Trophoblast cell (in vitro differentiated cells and primary cell): ENCODE data around the gene STPG2. TPM values are rescaled to one million over a fixed set of nuclear protein-coding genes. Genes with fewer than 3 reads are reported as not detected.

ENCODE experiments used
- DNase-seq, 2 donors: peaks; one replicate each; pipeline ENCODE4 v3.0.0-alpha.2; 2016
- H2AFZ ChIP-seq: 2 replicates; pipeline ENCODE4 v1.6.1; 2013; ENCODE audit warnings: low read length, moderate library complexity, mild to moderate bottlenecking; ENCODE audit not compliant: insufficient read depth, poor library complexity
- H2AK5ac ChIP-seq: 2 replicates; pipeline ENCODE4 v1.6.1; 2013; ENCODE audit warnings: mild to moderate bottlenecking, low read length
- H2BK120ac ChIP-seq: 2 replicates; pipeline ENCODE4 v1.6.1; 2013; ENCODE audit warnings: low read length, mild to moderate bottlenecking, moderate library complexity; ENCODE audit not compliant: insufficient read depth, poor library complexity
- H2BK12ac ChIP-seq: 2 replicates; pipeline ENCODE4 v1.6.1; 2013; ENCODE audit warnings: mild to moderate bottlenecking, low read length, moderate library complexity
- H2BK5ac ChIP-seq: 2 replicates; pipeline ENCODE4 v1.6.1; 2013; ENCODE audit warnings: low read length, low read depth, moderate library complexity, mild to moderate bottlenecking; ENCODE audit not compliant: poor library complexity
- H3K14ac ChIP-seq: 2 replicates; pipeline ENCODE4 v1.6.1; 2013; ENCODE audit warnings: mild to moderate bottlenecking, low read length
- H3K18ac ChIP-seq: 2 replicates; pipeline ENCODE4 v1.6.1; 2013; ENCODE audit warnings: mild to moderate bottlenecking, low read length
- H3K23ac ChIP-seq: 2 replicates; pipeline ENCODE4 v1.6.1; 2013; ENCODE audit warnings: low read length
- H3K27ac ChIP-seq: 2 replicates; pipeline ENCODE4 v1.5.1; 2013; ENCODE audit warnings: low read depth, mild to moderate bottlenecking, inconsistent platforms, low read length, moderate library complexity
- H3K27me3 ChIP-seq: 2 replicates; pipeline ENCODE4 v1.6.1; 2013; ENCODE audit warnings: inconsistent platforms, mild to moderate bottlenecking, low read length, moderate library complexity; ENCODE audit not compliant: insufficient read depth
- H3K36me3 ChIP-seq, 2 experiments: 1 replicate in 1 of 2; 2 replicates in 1 of 2; pipeline ENCODE4 v1.6.1; 2013; ENCODE audit warnings: low read length in 2 of 2, mild to moderate bottlenecking in 2 of 2, moderate library complexity in 1 of 2; ENCODE audit not compliant: insufficient read depth in 2 of 2, control insufficient read depth in 1 of 2
- H3K4ac ChIP-seq: 2 replicates; pipeline ENCODE4 v1.6.1; 2013; ENCODE audit warnings: low read depth, mild to moderate bottlenecking, low read length, moderate library complexity
- H3K4me1 ChIP-seq, 2 experiments: 1 replicate in 1 of 2; 2 replicates in 1 of 2; pipeline ENCODE4 v1.6.1; 2013; ENCODE audit warnings: low read length in 2 of 2, mild to moderate bottlenecking in 2 of 2, moderate library complexity in 1 of 2; ENCODE audit not compliant: insufficient read depth in 2 of 2, control insufficient read depth in 1 of 2
- H3K4me2 ChIP-seq: 2 replicates; pipeline ENCODE4 v1.6.1; 2013; ENCODE audit warnings: inconsistent platforms, mild to moderate bottlenecking, low read length, moderate library complexity
- H3K4me3 ChIP-seq: 2 replicates; pipeline ENCODE4 v1.5.1; 2013; ENCODE audit warnings: mild to moderate bottlenecking, low read depth, low read length, inconsistent platforms
- H3K79me1 ChIP-seq: one replicate; pipeline ENCODE4 v1.6.1; 2013; ENCODE audit warnings: low read length
- H3K79me2 ChIP-seq: 2 replicates; pipeline ENCODE4 v1.6.1; 2013; ENCODE audit warnings: low read length, mild to moderate bottlenecking; ENCODE audit not compliant: control insufficient read depth, insufficient read depth, poor library complexity
- H3K9ac ChIP-seq: 2 replicates; pipeline ENCODE4 v1.6.1; 2013; ENCODE audit warnings: mild to moderate bottlenecking, low read length
- H3K9me3 ChIP-seq: 2 replicates; pipeline ENCODE4 v1.6.1; 2013; ENCODE audit warnings: low read depth, mild to moderate bottlenecking, control low read depth, inconsistent platforms, low read length; ENCODE audit not compliant: insufficient read depth
- H4K12ac ChIP-seq: 2 replicates; pipeline ENCODE4 v1.6.1; 2013; ENCODE audit warnings: low read depth, mild to moderate bottlenecking, low read length, moderate library complexity
- H4K8ac ChIP-seq: 2 replicates; pipeline ENCODE4 v1.6.1; 2013; ENCODE audit warnings: low read depth, mild to moderate bottlenecking, low read length, moderate library complexity
- H4K91ac ChIP-seq: one replicate; pipeline ENCODE4 v1.6.1; 2013; ENCODE audit warnings: low read depth, mild to moderate bottlenecking, low read length, moderate library complexity
- WGBS: extraction: QIAGEN DNeasy Blood & Tissue Kit; methylation state at CpG from one replicate; pipeline ENCODE4 v1.1.7; 2013; ENCODE audit warnings: missing lambda C conversion rate; ENCODE audit not compliant: insufficient read length, insufficient coverage; ENCODE audit errors: extremely low coverage; 5-methylcytosine and 5-hydroxymethylcytosine counted together
- polyA plus RNA-seq: library from polyadenylated mRNA; stranded (reverse); fragments of 200-250 nt; gene quantifications from 2 replicates; pipeline ENCODE4 v1.2.3, GENCODE V29; 2013

The STPG2 gene
- 0.04 and 0.08 TPM in 2 replicates for polyA plus RNA-seq

DNA sequence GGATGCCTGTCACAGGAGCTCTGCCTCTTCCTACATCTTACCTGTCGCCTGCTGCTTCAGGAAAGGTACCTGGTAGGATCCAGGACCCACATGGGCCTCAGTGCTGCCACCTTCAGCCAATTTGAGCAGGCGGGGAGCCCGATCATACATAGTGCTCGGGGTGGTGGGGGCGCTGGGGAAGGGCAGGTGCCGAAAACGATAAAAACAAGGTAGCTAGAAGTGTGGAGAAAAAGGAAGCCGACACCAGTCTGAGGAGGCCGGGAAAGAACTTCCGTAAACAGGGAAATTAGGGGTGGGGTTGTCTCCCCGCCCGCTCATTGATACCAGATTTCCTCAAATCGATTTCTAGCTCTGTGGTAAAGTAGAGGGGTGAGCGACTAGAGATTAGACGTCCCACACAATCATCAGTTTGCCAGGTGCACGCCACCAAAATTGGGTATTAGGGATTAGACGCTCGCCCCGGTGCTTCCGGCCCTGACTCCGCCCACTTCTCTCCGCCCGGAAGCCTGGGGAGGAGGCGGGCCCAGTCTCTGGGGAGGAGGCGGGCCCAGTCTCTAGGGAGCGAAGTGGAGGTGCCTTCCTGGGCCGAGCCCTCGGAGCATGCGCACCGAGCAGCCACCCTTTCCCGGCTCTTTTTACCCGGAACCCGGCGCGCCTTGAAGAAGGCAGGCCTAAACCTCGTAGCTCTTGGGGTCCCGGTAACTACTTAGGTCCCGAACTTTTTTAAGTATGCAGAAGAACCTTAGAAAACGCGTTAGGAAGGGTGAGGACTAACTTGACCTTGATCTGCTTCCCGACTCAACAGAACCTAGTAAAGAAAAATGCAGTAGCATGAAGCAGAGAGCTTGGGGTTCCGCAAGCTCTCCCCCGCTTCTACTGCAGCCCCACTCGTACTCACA is at the start of gene STPG2:
STPG2 (minus strand) TSS at position 476 of the 899 bp plus-strand sequence.
- H3K14ac ChIP-seq, result peak within 1 kb of the TSS; percentile 46
- peak within 1 kb of the TSS; percentile 97 for H4K8ac ChIP-seq
- H3K27ac ChIP-seq, result peak within 1 kb of the TSS; percentile 59
- peak within 1 kb of the TSS; percentile 67 for H3K9ac ChIP-seq
- peak within 1 kb of the TSS; percentile 49 for H3K18ac ChIP-seq
- no peak within 1 kb of the TSS for H2BK12ac ChIP-seq
- no peaks in the 10 kb centered on the region for H3K36me3 ChIP-seq
- H3K4ac ChIP-seq, result no peak within 1 kb of the TSS
- H3K23ac ChIP-seq, result no peak within 1 kb of the TSS
- H3K79me2 ChIP-seq, result peaks cover 2% of the 10 kb centered on the region
- peak within 1 kb of the TSS; percentile 76 for H3K4me3 ChIP-seq
- no peaks in the 10 kb centered on the region for H3K27me3 ChIP-seq
- H3K4me2 ChIP-seq, result peak within 1 kb of the TSS; percentile 74
- WGBS, result no CpG with 5 or more reads among the region's 44 CpGs
- H2AK5ac ChIP-seq, result no peak within 1 kb of the TSS
- peak within 1 kb of the TSS; percentile 88 for H4K12ac ChIP-seq
- H4K91ac ChIP-seq, result peak within 1 kb of the TSS; percentile 53
- H3K9me3 ChIP-seq, result no peaks in the 10 kb centered on the region
- H2AFZ ChIP-seq, result peak within 1 kb of the TSS; percentile 96
- peak; percentile 91 to 93 for DNase-seq
- peaks cover 8% of the 10 kb centered on the region for H3K79me1 ChIP-seq
- H2BK5ac ChIP-seq, result peak within 1 kb of the TSS; percentile 55
- peaks cover 0 to 4% of the 10 kb centered on the region in 2 experiments for H3K4me1 ChIP-seq
- peak within 1 kb of the TSS; percentile 48 for H2BK120ac ChIP-seq

DNA sequence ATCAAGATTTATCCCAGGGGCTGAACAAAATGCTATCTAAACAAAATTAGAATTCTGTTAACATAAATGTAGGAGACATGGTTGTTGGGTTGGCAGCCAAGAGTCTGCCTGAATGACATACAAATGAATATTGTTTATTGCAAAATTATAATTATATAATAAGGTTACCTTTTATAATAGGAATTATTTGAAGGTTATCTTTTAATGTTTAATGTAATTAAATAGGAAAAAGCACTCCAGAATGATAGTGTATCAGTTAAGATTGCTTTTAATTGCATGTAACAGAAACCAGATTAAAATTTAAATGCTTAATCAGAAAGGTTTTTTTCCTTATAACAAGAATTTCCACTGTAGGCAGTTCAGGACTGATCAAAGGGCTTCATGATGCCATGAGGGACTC is 42.0 kb upstream of the STPG2 start:
- no peak overlapping the region for H4K12ac ChIP-seq
- no peak overlapping the region for H3K9ac ChIP-seq
- no peak for DNase-seq
- no peak overlapping the region for H4K8ac ChIP-seq
- no peaks in the 10 kb centered on the region for H3K36me3 ChIP-seq
- H2BK5ac ChIP-seq, result no peak overlapping the region
- H2BK120ac ChIP-seq, result no peak overlapping the region
- no peak overlapping the region for H3K27ac ChIP-seq
- H3K9me3 ChIP-seq, result no peaks in the 10 kb centered on the region
- H3K79me2 ChIP-seq, result no peaks in the 10 kb centered on the region
- H3K18ac ChIP-seq, result no peak overlapping the region
- H2BK12ac ChIP-seq, result no peak overlapping the region
- no peak overlapping the region for H3K4me2 ChIP-seq
- H2AK5ac ChIP-seq, result no peak overlapping the region
- no peak overlapping the region for H3K23ac ChIP-seq
- no peaks in the 10 kb centered on the region for H3K27me3 ChIP-seq
- no peak overlapping the region for H4K91ac ChIP-seq
- H3K79me1 ChIP-seq, result no peaks in the 10 kb centered on the region
- H3K4me1 ChIP-seq, result no peaks in the 10 kb centered on the region
- no peak overlapping the region for H2AFZ ChIP-seq
- no peak overlapping the region for H3K4ac ChIP-seq
- H3K4me3 ChIP-seq, result no peak overlapping the region
- H3K14ac ChIP-seq, result no peak overlapping the region

DNA sequence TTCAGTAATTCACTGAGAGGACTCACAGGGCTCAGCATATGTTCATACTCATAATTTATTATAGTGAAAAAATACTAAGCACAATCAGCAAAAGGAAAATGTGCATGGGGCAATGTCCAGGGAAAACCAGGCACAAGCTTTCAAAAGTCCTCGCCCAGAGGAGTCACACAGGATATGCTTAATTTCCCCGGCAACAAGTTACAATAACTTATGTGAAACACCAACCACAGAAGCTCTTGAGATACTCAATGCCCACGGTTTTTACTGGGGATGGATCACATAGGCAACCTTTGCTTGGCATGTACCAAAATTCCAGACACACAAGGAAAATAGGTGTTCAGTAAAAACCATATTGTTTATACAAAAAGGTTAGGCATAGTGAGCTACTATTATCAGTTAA is 38.5 kb upstream of the STPG2 start:
- H3K4me2 ChIP-seq, result no peak overlapping the region
- no peaks in the 10 kb centered on the region for H3K27me3 ChIP-seq
- H3K79me2 ChIP-seq, result no peaks in the 10 kb centered on the region
- H4K12ac ChIP-seq, result no peak overlapping the region
- H3K9ac ChIP-seq, result no peak overlapping the region
- no peak overlapping the region for H3K23ac ChIP-seq
- H2AFZ ChIP-seq, result no peak overlapping the region
- DNase-seq, result no peak
- H3K27ac ChIP-seq, result no peak overlapping the region
- no peaks in the 10 kb centered on the region for H3K36me3 ChIP-seq
- H3K18ac ChIP-seq, result no peak overlapping the region
- no peaks in the 10 kb centered on the region for H3K4me1 ChIP-seq
- H2BK120ac ChIP-seq, result no peak overlapping the region
- H3K4me3 ChIP-seq, result no peak overlapping the region
- H4K91ac ChIP-seq, result no peak overlapping the region
- no peaks in the 10 kb centered on the region for H3K79me1 ChIP-seq
- no CpG with 5 or more reads among the region's 3 CpGs for WGBS
- H2BK5ac ChIP-seq, result no peak overlapping the region
- H2AK5ac ChIP-seq, result no peak overlapping the region
- no peak overlapping the region for H3K4ac ChIP-seq
- no peak overlapping the region for H3K14ac ChIP-seq
- no peaks in the 10 kb centered on the region for H3K9me3 ChIP-seq
- H2BK12ac ChIP-seq, result no peak overlapping the region
- H4K8ac ChIP-seq, result no peak overlapping the region

- Histone ChIP-seq H2BK120ac (no peak overlapping the region), H3K9me3 (no peaks in the 10 kb centered on the region), H3K36me3 (no peaks in the 10 kb centered on the region), H3K79me2 (no peaks in the 10 kb centered on the region), H2AFZ (no peak overlapping the region), H3K4ac (no peak overlapping the region), H3K27ac (no peak overlapping the region), H4K12ac (no peak overlapping the region), H2BK5ac (no peak overlapping the region), H3K4me2 (no peak overlapping the region), H3K27me3 (no peaks in the 10 kb centered on the region), H3K9ac (no peak overlapping the region), H3K18ac (no peak overlapping the region), H3K4me3 (no peak overlapping the region), H3K4me1 (no peaks in the 10 kb centered on the region), H4K8ac (no peak overlapping the region), H3K79me1 (no peaks in the 10 kb centered on the region), H2BK12ac (no peak overlapping the region), H3K23ac (no peak overlapping the region), H3K14ac (no peak overlapping the region), H4K91ac (no peak overlapping the region), H2AK5ac (no peak overlapping the region)
- no peak for DNase-seq
Measured at GRCh38 chr4:98179951-98180350, 36.7 kb upstream of the STPG2 start.
